Neural cell (in vitro differentiated cells): ENCODE results near the gene SERPINH1.

Experiments
- EP300 ChIP-seq: fragments of 450-650 bp; conservative IDR thresholded peaks from 2 replicates; pipeline ENCODE4 v1.6.1; 2014; ENCODE audit warnings: antibody characterized with exemption, mild to moderate bottlenecking, moderate library complexity; ENCODE audit not compliant: poor library complexity, severe bottlenecking
- EZH2 ChIP-seq: fragments of 200-600, 300-800 bp; shearing (Covaris generic), sonication (generic); IDR thresholded peaks from 2 replicates; pipeline ENCODE4 v1.6.1; 2014; ENCODE audit warnings: antibody characterized with exemption, low read length, borderline replicate concordance, mild to moderate bottlenecking; ENCODE audit not compliant: insufficient read depth, poor library complexity, severe bottlenecking
- MXI1 ChIP-seq: fragments of 450-650 bp; conservative IDR thresholded peaks from 2 replicates; pipeline ENCODE4 v1.6.1; 2014; ENCODE audit warnings: antibody characterized with exemption, mild to moderate bottlenecking; ENCODE audit not compliant: poor library complexity, severe bottlenecking
- POLR2AphosphoS5 ChIP-seq: IDR thresholded peaks from 2 replicates; pipeline ENCODE4 v1.6.1; 2012
- REST ChIP-seq: IDR thresholded peaks from 2 replicates; pipeline ENCODE4 v1.6.1; 2012; ENCODE audit warnings: borderline replicate concordance
- SMC3 ChIP-seq: fragments of 450-650 bp; conservative IDR thresholded peaks from 2 replicates; pipeline ENCODE4 v1.6.1; 2014; ENCODE audit warnings: antibody characterized with exemption, mild to moderate bottlenecking, moderate library complexity; ENCODE audit not compliant: poor library complexity
- TAF1 ChIP-seq: IDR thresholded peaks from 2 replicates; pipeline ENCODE4 v1.6.1; 2012; ENCODE audit warnings: low read depth
- TF ChIP-seq, protein P1 (sequence below): fragments of 450-650 bp; IDR thresholded peaks from 2 replicates; pipeline ENCODE4 v1.5.1; 2014; ENCODE audit warnings: antibody characterized with exemption, mild to moderate bottlenecking, moderate library complexity; ENCODE audit not compliant: poor library complexity, severe bottlenecking

- TF ChIP-seq, protein P1, sequence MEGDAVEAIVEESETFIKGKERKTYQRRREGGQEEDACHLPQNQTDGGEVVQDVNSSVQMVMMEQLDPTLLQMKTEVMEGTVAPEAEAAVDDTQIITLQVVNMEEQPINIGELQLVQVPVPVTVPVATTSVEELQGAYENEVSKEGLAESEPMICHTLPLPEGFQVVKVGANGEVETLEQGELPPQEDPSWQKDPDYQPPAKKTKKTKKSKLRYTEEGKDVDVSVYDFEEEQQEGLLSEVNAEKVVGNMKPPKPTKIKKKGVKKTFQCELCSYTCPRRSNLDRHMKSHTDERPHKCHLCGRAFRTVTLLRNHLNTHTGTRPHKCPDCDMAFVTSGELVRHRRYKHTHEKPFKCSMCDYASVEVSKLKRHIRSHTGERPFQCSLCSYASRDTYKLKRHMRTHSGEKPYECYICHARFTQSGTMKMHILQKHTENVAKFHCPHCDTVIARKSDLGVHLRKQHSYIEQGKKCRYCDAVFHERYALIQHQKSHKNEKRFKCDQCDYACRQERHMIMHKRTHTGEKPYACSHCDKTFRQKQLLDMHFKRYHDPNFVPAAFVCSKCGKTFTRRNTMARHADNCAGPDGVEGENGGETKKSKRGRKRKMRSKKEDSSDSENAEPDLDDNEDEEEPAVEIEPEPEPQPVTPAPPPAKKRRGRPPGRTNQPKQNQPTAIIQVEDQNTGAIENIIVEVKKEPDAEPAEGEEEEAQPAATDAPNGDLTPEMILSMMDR, result no peak
- no peak for TF ChIP-seq POLR2AphosphoS5
- no peak for TF ChIP-seq REST
- TF ChIP-seq TAF1, result no peak
- no peak for TF ChIP-seq EP300
- TF ChIP-seq EZH2, result no peak
- TF ChIP-seq SMC3, result no peak
- TF ChIP-seq MXI1, result no peak
Observed at GRCh38 chr11:75537740-75538139, 24.3 kb upstream of the SERPINH1 start.
